M059J (cell line): ENCODE results near the gene IL4I1. TPM values are rescaled to one million over a fixed set of nuclear protein-coding genes. Genes with fewer than 3 reads are reported as not detected.
A peak's percentile ranks its signal among the peaks of the same experiment; 100 is the strongest.

Source experiments
- DNase-seq: peaks from one replicate; pipeline ENCODE4 v3.0.0-alpha.2; 2012; ENCODE audit warnings: low read depth
- total RNA-seq: library from RNA; depleted of rRNA; stranded (reverse); fragments of >200 nt; shearing (Covaris generic); gene quantifications from 2 replicates; pipeline ENCODE4 v1.2.3, GENCODE V29; 2014

IL4I1 gene
- total RNA-seq, 1 experiment from 2014 or later: 12.5 TPM

DNA sequence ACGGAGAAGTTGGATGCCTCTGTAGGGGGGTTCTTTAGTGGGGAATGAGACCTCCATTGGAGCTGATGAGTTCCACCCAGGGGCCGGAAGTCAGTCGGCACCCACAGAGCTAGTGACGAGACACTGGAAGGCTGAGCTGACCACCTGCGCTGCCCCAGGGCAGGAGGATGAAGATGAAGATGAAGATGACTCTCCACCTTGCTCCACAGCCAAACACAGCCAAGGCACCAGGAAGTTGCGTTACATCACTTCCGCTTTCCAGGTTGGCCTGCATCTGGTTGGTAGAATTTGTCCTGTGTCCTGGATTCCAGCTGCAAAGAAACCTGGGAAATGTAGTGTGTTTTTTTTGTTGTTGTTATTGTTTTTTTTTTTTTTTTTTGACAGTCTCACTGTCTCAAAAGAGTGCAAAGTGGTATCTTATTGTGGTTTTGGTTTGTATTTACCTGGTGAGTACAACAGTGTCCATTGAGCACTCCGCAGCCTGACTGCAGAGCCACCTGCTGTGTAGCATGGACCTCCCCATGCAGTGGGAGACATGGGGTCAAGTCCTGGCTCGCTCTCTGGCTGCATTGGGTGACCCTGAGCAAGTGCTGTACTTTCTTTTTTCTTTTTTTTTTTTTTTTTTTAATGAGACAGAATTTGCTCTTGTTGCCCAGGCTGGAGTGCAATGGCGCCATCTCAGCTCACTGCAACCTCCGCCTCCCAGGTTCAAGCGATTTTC lies 17.3 kb downstream of the IL4I1 start:
- DNase-seq: no peak

DNA sequence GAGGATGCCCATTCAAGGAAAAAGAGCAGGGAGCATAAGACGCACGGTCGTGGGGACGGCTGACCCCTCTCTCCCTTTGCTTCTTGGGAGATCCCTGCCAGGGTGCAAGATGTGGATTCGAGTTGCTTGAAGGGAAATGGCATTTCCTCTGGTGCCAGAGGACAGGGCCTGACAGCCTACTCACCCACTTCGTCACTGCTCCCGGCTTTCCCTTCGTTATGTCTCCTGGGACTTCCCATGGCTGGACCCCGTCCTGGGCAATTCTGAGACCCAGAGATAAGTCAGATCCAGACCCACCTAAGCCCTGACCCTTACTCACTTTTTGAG lies 18.0 kb downstream of the IL4I1 start:
- no peak for DNase-seq

DNA sequence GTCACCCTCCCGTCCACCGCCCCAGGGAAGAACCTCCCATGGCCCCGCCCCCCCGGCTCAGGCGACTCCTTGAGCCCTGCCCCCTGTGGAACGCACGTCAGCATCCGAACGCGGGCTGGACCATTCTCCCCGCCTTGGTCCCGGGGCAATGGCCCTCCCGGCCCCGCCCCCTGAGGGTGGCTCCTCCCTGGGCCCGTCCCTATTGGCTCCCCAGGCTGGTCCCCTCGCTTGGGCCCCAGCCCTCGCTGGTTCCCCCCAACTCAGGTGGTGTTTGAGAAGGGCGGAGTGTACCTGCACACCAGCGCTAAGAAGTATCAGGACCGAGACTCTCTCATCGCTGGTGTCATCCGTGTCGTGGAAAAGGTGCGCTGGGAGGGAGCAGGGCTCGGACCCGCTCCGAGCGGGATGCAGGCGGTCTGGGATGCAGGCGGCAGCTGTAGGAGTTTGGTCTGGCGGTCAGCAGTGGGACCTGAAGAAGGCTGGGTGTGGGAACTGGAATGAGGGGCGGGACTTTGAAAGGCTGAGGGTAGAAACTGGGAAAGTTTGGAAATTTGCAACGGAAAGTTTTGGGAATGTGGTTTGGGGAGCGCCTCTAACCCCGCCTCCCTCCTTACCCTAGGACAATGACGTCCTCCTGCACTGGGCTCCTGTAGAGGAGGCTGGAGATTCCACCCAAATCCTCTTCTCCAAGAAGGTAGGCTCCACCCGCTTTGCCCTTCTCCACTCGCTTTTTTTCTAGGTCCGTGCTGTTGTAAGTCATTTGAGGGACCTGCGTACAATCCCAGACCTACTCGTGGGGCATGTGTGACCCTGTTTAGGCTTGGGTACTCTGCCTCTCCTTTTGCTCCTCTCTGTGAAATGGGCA lies 18.6 kb downstream of the IL4I1 start:
- DNase-seq: peak; percentile 96

DNA sequence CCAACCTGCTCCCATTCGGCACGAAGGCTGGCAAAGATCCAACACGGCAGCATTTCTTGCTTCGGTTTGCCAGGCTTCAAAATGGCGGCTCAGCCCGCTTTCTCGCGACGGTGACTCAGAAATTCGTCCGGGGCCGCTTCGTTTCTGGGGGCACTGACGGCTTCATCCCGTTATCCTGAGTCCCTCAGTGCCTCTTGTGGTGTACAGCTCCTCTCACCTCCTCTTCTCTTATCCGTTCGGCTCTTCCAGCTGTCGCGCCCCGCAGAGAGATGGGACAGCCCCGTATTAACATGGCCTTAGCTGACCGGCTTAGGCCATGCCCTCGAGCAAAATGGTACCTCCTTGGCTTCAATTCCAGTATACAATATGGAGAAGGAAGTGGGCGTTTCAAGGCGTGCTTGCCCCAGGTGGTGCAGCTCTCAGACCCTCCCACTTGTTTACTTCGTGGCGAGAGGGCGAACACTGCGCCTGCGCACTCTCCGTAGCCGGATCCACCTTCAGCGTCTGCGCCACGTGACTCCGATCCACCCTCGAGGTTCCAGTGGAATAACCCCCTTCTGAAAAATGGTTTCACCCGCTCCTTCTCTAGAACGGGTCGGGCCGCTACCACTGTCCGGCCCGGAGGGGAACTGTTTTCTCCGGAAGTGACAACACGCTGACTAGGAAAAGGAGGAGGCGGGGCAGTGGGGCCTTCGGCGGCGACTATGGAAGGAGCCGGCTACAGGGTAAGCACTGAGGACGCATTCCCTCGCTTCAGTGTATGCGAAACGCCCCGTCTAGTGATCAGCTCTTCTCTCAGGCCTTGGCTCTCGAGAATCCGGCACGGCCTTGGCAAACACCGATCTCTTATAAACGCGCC lies 19.4 kb downstream of the IL4I1 start, which contains the start of the genes AKT1S1 and TBC1D17:
AKT1S1 (minus strand) TSS at position 336 of the 859 bp plus-strand sequence. CDS start 4,060 bp downstream, outside the sequence.
TBC1D17 (plus strand) TSS at position 683 of the 859 bp plus-strand sequence; CDS start at position 705, 22 bp downstream.
- peak; percentile 99 for DNase-seq

DNA sequence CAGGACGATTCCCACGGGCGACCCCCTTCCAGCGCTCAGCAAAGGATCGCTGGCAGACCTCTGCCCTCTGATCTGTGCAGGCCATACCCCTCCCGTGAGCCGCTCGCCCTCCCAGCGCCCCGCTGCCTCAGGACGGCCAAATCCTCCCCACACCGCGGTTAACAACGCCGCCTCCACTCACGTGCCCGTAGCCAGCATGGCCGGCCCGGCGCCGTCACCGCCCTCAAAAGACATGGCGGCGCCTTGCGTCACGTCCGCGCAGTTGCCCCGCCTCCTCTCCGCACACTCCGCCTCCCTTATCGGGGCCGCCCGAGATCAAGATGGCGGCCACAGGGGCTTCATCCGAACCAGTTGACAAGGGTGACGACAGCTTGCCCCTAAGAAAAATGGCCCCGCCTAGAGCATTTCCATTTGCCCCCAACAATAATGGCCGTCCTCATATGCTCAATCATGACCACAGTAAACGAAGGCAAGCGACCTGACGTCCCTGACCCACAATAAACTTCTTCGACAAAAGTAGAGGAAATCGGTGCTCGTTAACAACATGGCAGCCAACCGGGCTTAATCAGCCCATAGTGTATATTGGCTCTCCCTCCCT lies 20.2 kb downstream of the IL4I1 start:
- DNase-seq: peak; percentile 97

DNA sequence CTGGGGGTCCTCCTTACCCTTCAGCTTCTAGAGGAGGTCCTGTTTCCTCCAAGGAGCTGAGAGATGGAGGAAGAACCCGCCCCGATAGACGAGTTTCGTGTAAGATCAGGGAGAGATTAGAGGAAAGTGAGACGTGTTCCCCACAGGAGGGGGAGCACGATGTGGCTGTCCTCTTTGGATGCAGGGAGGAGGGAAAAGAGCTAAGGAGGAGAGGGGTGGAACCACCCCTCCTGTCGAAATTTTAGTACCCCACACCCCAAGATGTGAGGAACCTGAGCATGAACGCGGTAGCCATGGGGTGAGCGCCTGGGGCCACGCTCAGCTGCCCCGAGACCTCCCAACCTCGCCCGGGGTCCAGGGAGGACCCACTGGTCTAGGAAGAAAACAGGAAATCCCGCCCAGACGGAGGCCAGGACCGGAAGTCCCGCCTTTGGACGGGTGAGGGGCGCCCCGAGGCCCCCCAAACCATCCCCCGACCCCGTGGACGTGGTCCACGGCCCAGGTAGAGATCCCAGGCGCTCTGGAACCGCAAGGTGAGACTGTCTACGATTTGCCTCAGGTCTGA lies 20.7 kb downstream of the IL4I1 start:
- DNase-seq: peak; percentile 54

DNA sequence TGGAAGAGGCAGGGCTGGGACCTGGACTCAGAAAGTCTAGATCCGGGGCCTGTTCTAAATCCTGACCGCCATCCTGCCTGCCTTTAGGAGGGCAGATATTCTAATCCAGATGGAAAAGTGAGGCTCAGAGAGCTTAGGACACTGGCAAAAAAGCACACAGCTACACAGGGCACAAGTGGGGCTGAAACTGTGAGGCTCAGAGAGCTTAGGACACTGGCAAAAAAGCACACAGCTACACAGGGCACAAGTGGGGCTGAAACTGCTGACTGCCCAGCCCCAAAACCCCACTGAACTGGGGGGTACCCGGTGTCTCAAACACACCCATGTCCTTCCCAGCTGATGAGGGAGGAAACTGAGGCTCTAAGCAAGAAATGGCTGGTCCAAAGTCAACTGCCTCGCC lies 21.5 kb downstream of the IL4I1 start:
- no peak for DNase-seq

DNA sequence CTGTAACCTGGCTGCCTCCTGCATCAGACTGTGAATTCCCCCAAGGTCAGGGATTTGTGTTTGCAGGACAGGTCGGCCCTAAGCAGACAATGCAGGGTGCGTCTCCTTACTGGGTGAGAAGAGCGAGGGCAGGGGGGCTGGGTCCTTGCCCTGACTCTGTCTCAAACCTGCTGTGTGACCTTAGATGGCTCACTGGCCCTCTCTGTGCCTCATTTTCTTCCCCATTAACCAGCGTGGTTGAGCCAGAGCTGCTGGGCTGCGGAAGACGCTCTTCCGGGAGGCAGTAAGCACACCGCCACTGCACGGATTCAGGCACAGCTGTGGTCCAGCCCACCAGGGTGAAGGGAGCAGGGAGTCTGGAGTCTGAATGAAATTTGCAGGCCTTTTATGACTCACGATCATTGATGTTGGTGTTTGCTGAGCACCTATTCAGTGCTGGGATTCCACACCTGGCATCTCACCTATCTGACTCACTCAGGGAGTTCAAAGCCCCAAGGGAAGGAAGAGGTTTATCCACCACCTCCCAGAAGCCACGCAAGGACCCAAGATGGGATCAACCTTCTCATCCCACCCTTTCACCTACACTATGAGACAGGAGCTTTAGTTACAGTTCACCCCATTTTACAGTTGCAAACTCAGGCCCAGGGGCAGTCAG lies 22.1 kb downstream of the IL4I1 start:
- no peak for DNase-seq

DNA sequence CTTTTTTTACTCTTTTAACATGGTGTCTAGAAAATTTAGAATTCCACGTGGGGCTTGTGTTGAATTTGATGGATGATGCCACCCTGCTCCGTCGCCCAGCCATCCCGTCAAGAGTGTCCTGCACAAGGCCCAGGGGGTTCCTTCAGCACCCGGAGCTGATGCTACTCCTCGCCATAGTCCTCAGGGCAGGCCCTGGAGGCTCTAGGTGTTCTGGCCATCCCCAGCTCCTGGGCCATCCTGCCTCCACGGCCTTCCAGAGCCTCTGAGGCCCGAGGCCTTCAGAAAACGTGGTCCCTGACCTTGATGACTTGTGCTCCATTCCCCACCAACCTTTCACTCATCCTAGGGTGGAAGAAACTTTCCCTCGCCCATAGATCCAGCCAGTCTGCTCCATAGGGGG lies 22.9 kb downstream of the IL4I1 start:
- DNase-seq: no peak

DNA sequence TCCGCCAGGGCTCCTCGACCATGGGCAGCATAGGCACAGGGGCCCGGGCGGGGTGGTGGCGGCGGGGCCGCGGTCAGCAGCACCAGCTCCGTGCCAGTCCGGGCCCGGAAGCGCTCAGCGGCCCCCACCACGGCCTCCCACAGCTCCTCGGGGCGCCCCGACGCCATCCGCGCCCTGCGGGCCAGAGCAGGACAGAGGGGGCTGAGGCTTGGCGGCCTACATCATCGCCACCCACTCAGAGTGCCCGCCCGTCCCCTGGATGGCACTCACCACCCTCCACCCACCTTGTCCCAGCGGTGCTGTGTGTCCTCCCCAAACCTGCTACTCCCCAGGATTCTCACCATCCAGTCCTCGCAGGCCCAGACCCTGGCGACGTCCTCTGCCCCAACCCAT lies 23.6 kb downstream of the IL4I1 start:
- no peak for DNase-seq

DNA sequence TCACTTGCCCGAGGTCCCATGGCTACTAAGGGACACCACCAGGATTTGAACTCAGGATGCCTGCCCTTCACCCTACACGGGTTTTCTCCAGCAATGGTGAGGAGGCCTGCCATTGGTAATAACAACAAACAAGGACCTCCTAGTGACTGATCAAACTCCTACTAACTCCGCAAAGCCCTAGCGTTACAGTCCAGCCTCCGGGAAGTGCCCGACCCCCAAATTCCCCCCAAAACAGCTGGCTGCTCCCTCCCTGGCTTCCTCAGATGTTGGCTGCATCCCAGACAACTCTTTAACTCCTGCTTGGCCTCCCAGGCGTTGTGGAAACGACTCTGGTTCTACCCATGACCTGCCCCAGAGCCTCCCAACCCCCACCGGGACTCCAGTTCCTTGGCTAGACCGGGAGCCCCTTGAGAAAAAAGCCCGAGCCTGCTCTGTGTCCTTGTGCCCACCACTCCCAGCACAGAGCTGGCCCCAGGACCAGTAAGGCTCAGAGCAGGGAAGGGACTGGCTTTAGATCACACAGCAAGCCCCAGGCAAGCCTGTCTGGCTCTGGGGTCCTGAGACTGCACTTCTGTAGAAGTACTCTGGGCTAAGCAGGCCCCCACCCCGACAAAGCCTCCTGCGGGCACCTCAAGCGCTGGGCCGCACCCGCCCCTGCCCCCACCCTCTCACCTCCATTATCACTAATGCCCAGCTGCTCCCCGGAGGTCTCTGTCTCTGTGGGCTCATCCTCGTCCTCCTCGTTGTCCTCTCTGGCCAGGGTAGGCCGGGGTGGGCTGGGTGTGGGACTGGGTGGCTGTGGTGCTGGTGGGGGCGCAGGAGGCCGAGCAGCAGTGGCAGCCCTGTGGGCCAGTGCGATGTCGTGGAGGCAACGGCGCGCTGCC lies 24.2 kb downstream of the IL4I1 start:
- no peak for DNase-seq

DNA sequence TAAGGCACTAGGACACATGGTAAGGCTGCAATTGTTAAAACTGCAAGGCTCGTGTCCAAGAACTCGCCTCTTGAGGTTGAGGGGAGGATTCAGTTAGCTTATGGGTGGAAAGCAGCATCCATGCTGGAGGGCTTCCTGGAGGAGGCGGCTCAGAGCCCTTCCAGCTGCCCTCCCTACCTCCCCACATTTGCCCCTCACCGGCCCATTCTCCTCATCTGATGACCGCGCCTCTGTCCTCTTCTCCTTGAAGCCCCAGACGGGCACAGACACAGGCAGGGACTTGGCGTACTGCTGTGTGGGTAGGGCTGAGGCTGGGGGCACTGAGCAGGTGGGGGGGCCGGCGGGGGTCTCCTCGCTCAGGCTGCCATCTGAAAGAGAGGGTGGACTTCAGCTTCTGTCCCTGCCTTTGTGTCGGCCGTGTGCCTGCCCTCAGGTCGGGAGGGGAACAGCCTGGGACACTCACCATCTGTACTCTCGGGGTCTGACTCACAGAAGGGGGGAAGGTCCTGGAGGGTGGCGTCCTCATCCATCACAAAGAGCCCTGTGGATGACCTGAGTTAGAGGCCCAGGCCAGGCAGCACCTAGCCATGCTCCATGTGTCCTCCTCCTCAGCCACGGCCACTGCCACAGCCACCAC lies 25.2 kb downstream of the IL4I1 start:
- peak; percentile 27 for DNase-seq

DNA sequence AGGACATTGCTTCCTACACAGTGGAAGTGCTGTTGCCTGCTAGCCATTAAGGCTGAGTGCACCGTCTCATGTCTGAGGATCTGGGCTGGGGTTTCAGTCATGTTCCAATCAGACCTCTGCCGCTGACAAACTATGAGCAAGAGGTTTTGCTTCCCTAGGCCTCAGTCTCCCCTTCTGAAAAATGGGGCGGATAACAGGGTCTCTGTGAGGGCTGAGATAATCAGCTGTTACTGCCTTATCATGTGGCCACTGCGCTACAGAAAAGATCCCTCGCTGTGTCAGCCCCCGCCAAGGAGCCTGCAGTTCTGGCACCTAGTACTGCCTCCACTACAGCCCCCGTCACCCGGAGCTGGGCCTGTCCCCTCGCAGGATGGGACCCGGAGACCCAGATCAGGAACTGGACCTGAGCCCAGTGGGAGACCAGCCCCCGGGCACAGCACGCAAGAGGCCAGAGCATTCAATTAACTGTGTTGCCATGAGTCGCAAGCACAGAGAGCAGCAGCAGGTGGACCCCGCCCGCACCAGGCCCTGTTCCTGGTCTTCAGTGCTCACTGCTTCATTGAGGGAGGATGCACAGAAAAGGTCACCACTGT lies 26.3 kb downstream of the IL4I1 start:
- peak; percentile 23 for DNase-seq

DNA sequence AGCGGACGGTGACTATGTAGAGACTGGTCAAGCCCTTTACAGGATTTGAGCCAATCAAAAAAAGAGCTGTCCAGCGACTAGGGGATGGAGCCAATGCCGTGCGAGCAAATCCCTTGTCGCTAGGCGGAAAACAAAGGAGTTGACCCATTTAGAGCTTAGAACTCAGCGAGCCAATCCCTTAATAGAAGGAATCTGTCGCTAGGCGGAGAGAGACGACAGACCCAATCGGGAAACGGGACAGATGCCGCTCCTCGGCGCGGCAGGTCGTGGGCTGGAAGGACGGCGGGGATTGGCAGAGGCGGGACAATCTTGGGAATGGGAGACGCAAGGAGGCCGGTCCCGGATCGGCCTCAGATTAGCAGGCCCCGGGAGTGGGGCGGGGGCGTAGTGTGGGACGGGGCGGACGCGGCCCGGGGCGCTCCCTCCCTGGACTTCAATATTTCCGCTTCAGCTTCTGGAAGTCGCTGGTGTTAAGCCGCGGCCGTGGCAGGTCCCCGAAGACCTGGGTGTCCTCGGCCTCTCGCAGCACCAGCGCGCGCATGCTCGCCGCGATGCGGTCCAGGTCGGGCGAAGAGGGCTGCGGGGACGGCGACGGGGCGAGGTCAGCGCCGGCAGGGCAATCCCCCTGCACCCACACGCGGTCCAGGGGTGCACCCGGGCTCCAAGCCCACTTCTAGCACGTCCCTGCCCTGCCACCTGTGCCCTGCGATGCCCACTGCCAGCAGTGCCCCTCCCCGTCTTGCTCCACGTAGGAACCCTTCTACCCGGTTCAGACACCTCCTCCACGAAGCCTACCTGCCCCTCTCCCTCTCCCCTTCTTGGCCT lies 27.0 kb downstream of the IL4I1 start:
- DNase-seq: peak; percentile 100

DNA sequence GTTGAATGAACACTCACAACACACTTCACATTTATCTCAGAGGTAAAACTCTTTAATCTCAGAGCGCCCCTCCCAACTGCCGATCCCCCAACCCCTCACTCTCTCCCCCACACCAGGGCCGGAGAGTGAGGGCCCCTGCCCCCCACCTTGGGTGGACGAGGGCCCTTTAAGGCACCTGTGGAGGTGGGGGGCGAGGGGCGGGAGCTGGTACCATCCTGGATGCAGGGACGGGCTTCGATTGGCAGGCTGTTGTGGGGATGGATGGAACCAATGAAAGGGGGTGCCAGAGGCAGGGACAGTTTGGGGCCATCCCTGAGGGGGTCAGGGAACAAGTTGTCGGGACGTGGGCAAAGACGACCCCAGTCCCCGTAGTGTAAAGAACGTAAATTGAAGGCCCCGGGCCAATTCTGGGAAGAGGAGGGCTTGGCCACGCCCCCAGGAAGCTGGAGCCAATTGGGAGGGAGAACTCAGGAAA lies 27.6 kb downstream of the IL4I1 start:
- DNase-seq: no peak

DNA sequence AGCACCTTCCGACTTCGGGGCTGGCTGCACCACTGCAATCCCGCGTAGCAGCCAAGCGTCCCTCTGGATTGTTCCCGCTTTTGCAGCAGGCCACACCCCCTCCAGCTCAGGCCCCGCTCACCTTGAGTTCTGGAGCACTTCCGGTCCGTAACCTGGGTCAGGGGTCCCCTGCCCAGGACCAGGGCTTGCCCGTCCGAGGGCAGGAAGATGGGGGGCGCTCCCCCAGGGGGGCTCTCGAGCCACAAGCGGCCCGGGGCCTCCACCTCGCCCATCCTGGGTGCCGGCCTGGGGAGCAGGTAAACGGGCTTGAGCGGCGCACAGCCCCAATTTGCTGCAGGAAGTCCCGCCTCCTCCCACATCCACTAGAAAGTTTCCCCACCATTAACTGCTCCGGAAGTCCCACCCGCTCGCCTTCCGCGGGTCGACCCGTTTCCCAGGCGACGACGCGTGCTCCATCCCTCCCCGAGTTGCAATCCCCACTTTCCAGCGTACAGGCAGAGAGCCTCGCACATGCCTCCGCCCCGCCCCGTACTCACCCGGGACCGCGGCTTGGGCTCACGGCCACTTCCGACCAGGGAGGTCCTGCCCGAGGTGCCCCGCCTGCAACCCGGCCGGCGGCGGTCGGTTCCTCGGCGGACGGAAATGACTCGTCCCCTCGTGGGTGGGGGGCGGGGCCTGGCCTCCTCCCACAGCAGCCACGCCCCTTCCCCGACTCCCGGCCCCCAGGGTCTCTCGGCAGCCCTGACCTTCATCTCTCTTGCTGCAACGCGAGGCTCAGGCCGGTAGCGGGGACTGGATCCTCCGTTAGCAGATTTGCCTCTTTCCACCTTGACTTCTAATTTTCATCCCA lies 29.5 kb downstream of the IL4I1 start, which contains the start of gene PNKP:
PNKP (minus strand) TSS at position 644 of the 850 bp plus-strand sequence; CDS start at position 272, 372 bp downstream.
- DNase-seq: peak; percentile 90

DNA sequence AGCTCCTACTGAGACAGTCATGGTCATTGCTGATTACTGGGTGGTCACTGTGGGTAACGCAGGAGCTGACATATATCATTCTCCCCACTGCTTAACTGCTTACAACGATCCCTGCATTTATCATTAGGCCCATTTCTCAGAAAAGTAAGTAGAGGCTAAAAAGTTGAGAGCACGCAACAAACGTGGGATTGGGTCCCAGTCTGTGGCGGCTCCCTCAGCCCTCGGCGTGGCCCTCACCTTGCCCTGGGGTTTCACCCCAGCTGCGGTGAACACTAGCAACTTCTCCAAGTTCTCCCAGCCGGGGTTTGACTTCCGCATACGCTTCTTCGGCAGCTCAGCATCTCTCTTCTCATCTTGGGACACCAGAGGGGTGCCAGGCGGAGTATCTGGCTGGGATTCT lies 31.8 kb downstream of the IL4I1 start:
- no peak for DNase-seq
